ENCODE data around the gene LUZP2. TPM values are rescaled to one million over a fixed set of nuclear protein-coding genes. Genes with fewer than 3 reads are reported as not detected.
"Not testable (repeated sequence)": the region's sequence is repeated elsewhere in the genome, so short reads cannot be mapped to it uniquely, and the experiment has no call there.

LUZP2 gene
- total RNA-seq, 1 donor from 2014 or later: 42.0 TPM

GRCh38 chr11:24880962-24881361 is 384.1 kb downstream of the LUZP2 start:
- DNase-seq (ENCODE audit: low spot score in 2 of 2) (no peak), FAIRE-seq (no peak)

DNA sequence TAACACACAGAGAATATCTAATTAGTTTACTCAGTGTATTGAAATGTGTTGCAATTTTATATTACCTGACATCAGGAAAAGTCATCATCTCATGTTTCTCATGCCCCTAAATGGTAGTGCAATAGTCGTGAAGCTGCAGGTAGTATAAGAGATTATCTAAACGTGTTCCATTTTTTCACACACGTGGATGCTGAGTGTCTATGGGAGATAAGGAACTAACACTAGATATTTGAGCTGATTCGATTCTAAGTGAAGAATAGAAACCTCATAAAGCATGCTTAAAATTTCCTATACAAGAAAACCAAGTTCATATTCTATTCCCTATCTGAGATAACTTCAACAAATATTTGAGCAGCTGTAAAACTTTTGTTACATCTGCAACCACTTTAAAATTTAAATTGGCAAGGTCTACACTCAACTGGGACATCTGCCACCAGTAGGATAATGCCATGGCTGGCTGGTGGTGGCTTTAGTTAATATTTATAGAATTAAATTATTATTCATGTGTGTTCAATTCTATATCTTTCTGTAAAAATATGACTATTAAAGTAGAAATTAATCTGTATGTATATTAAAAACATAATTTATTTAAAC is 388.8 kb downstream of the LUZP2 start:
- FAIRE-seq (no peak), DNase-seq (ENCODE audit: low spot score in 2 of 2) (no peak)

DNA sequence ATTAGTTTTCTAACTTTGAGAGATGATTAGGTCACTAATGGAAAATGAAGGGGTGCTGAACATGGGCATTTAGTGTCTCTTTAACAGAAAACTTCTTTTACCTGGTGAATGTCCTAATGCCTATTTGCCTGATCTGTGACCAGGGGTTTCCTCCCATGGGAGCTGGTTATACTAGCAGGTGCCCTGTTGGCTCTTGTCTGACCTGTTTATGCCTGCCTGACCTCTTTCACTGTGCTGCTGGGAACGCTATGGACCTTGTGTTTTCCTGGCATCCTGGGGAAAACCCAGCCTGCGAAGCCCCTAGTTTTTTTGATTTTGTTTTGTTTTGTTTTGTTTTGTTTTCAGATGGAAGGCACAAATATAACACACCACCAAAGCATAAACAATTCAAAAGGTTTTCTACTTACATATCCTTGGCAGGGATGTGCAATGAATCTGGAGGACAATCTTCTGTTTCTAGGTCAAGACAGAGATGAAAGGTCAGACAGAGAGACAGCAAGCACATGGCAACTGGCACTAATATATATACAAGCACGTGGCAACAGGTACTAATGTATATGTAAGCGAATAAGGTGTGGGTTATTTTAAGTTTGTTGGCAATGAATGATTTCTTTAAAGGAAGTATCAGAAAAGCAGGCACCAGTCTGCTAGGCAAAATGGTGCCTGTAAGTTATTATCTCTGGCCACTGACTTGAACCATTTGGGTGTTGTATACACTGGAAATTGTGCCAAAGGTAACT is 390.2 kb downstream of the LUZP2 start:
- FAIRE-seq (no peak), DNase-seq (ENCODE audit: low spot score in 2 of 2) (no peak)

- no peak for FAIRE-seq
Measured at GRCh38 chr11:24890426-24890825, 393.6 kb downstream of the LUZP2 start.

DNA sequence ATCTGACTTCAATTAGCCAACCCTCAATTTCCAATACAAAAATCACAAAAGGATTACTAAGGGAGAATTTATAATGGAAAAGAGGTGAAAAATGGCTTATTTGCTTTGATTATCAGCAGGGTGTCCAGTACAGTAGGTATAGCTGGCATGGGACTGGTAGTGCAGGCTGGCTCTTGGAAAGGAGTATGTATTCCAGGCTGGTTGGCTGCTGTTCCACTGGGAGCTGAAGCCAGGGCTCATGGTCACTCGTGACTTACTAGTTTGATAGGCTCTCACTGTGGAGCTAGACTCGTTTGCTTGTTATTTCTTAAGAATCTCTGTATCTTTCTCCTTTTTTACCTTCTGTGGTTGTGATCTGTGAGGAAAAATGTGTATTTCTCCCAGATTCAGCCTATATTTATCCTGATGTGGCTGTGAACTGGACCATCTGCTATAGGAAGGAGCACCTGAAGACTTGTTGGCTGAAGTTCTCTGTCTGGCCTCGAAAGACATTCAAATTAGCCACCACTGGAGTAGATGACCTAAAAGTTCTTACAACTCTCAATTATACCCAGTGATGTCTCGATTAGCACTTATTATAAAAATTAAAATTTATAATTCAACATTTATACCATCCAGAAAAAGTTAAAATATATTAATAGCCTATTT is 395.1 kb downstream of the LUZP2 start:
- not testable (repeated sequence) for DNase-seq (ENCODE audit: low spot score in 2 of 2); FAIRE-seq

More at GRCh38 chr11:24890426-24890825, 393.6 kb downstream of the LUZP2 start:
- DNase-seq (ENCODE audit: low spot score in 2 of 2): no peak

DNA sequence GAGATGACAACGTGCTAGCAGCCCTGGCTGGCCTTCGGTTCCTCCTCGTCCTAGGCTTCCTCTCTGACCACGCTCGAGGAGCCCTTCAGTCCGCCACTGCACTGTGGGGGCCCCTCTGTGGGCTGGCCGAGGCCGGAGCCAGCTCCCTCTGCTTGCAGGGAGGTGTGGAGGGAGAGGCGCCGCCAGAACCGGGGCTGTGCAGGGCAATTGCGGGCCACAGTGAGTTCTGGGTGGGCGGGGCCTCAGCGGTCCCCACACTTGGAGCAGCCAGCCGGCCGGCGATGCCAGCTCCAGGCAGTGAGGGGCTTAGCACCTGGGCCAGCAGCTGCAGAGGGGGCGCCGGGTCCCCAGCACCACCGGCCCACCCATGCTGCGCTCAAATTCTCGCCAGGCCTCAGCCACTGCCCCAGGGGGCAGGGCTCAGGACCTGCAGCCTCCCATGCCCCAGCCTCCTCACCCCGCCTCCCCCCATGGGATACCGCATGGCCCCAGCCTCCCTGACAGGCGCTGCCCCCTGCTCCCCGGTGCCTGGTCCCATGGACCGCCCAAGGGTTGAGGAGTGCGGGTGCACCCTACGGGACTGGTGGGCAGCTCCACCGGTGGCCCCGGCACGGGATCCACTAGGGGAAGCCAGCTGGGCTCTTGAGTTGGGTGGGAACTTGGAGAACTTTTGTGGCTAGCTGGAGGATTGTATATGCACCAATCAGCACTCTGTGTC is 399.4 kb downstream of the LUZP2 start:
- DNase-seq (ENCODE audit: low spot score in 2 of 2): no peak
- no peak for FAIRE-seq

DNA sequence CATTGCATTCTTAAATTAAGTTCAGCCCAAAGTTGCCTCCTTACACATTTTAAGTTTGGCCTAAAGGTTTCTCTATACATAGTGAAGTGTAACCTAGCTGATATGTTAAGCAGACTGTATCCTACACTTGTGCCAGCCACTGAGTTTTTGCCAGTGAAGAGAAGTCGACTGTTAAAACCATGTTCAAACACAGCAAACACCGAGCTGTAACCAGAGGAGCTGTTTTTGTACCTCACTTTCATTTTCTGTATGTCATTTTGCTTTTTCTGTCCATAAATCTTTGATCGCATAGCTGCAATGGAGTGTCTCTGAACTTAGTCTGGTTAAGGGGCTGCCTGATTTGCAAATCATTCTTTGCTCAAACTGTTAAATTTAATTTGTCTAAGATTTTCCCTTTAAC is 403.7 kb downstream of the LUZP2 start:
- FAIRE-seq: no peak
- DNase-seq (ENCODE audit: low spot score in 2 of 2): no peak

GRCh38 chr11:24900960-24901549 is 404.2 kb downstream of the LUZP2 start:
- FAIRE-seq: no peak

DNA sequence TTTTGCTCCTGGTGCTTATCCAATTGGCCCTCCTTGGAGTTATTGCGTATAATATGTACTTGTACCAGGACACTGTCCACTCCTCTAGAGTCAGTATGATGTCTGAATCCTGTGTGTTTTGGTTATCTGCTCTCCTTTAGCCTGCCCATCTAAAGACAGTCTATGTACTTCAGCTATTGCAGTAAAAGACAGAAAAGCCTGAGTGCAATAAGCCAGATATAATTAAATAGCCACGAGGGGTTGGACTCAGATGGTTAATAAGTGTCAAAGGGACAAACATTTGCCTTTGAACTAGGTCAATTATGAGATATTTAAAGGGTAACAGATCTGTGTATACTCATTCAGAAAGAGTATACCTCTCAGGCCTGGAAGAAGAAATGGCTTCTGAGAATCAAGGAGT is 406.7 kb downstream of the LUZP2 start:
- DNase-seq (ENCODE audit: low spot score in 2 of 2) (no peak), FAIRE-seq (no peak)

More at GRCh38 chr11:24900960-24901549, 404.2 kb downstream of the LUZP2 start:
- DNase-seq (ENCODE audit: low spot score in 2 of 2): no peak

DNA sequence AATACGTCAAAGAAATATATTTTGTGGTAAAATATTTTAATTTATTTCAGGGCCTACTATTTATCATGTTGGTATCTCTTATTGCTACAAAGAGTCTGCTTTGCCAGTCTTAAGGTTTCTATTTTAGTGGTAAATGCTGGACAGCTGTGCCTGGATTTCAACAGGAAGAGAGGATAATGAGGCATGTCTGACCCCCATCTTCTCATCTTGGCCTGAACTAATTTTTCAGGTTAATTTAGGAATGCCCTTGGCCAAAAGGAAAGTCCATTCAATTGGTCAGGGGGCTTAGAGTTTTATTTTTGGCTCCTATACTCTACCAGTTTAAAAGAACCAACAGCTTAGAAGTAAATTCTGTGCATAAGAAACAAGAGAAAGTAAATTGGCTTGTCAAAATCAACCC is 428.2 kb downstream of the LUZP2 start:
- no peak for DNase-seq (ENCODE audit: low spot score in 2 of 2)
- FAIRE-seq: no peak

- no peak for DNase-seq (ENCODE audit: low spot score in 2 of 2)
- no peak for FAIRE-seq
Measured at GRCh38 chr11:24932110-24933000, 435.5 kb downstream of the LUZP2 start.

- no peak for FAIRE-seq
- DNase-seq (ENCODE audit: low spot score in 2 of 2): no peak
Measured at GRCh38 chr11:24934733-24935439, 438.0 kb downstream of the LUZP2 start.

- DNase-seq (ENCODE audit: low spot score in 2 of 2) (no peak), FAIRE-seq (no peak)
Measured at GRCh38 chr11:24944891-24945290, 448.0 kb downstream of the LUZP2 start.

DNA sequence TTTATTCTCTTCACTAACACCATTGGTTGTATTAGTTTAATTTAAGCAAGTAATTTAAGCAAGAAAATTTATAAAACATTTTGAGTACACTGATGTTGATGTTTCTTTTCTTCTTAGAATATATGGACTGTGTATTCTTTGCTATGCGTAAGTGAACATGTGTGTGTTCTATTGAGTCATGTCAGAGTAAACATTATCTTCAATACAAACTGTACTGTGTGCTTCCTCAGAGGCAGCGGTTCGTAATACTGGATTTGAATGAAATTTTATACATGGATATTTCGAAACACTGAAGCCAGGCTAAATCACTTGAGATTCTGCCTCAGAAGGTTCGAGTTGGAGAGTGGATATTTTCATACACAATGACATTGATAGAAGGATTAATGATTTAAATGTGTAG is 452.6 kb downstream of the LUZP2 start:
- no peak for DNase-seq (ENCODE audit: low spot score in 2 of 2)
- no peak for FAIRE-seq

DNA sequence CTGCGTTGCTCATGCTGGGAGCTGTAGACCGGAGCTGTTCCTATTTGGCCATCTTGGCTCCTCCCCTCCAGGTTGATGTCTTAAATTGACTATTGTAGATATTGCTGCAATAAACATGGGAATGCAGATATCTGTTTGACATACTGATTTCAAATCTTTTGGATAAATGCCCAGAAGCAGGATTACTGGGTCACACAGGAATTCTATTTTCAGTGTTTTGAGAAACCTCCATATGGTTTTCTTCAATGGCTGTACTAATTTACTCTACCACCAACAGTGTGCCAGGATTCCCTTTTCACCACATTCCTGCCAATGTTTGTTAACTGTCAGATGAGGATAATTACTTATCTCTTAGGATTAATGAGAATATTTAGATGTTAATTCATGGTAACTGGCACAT is 467.0 kb downstream of the LUZP2 start:
- FAIRE-seq (no peak), DNase-seq (ENCODE audit: low spot score in 2 of 2) (no peak)

DNA sequence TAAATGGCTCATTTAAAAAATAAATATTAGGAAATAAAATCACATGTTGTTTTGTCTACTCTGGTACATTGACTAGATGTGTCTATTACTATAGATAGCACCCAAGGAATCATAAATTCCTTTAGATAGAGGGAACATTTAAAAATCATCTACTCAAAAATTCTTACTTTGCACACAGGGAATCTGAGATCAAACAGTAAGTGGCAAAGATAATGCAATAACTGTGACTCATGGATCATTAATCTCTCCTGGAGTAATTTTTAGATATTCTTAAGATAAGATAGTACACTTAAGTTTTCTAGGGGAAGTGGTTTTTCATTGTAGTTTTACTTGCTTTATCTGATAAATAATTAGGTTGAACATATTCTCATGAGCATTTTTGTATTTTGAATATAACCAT is 468.9 kb downstream of the LUZP2 start:
- no peak for DNase-seq (ENCODE audit: low spot score in 2 of 2)
- no peak for FAIRE-seq

GRCh38 chr11:24993903-24994302 is 497.1 kb downstream of the LUZP2 start:
- not testable (repeated sequence) for FAIRE-seq; DNase-seq (ENCODE audit: low spot score in 2 of 2)

- FAIRE-seq; DNase-seq (ENCODE audit: low spot score in 2 of 2): not testable (repeated sequence)
Measured at GRCh38 chr11:24999929-25000328, 503.1 kb downstream of the LUZP2 start.

- DNase-seq (ENCODE audit: low spot score in 2 of 2) (no peak), FAIRE-seq (no peak)
Measured at GRCh38 chr11:25037431-25037830, 540.6 kb downstream of the LUZP2 start.
